ENCODE measurements around the gene STRA8.

STRA8 gene

DNA sequence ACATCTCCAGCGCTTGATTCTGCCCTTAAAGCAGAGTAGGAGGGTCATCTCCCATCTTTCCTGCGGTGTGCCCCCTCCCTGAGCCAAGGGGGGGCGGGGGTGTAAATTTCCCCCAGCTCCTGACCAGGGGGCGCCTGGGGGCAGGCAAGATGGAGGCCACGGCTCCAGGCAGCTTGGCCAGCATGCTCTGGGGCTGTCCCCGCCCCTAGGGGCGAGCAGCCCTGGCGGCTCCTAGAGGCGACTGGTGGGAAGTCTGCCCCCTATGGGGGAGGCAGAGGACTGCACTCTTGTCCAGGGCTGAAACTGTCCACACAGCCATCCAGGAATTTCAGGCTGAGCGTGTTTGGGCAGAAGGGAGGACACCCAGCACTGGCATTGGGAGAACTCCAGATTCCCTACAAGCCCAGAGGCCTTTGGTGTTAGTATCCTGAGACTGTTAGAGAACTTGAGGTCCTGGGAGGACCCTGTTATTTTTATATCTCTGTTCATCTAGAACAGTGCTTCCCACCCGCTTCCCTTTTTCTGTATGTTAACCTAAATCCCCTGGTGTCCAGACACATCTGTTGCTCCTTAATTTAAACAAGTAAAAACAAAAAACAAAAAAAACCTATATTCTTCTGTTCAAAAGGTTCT, 4.6 kb downstream of the STRA8 start:
- no peak for DNase-seq (ENCODE audit: low read depth)

DNA sequence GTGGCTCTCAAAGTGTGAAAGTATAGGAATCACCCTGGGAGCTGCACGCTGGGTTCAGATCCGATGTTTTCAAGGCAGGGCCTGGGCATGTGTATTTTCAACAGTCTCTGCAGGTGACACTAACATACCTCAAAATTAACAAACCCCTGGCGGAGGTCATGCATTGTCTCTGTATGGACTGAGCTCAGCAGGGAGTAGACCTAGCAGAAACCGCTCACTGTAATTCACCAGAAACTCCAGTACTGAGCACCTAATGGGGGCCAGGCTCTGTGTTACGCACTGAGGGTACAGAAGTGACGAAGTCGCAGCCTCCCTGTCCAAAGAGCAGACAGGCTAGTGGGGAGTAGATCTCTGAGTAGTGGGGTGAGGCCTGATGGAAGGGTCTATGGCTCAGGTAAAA, 5.6 kb downstream of the STRA8 start:
- DNase-seq (ENCODE audit: low read depth) = no peak

DNA sequence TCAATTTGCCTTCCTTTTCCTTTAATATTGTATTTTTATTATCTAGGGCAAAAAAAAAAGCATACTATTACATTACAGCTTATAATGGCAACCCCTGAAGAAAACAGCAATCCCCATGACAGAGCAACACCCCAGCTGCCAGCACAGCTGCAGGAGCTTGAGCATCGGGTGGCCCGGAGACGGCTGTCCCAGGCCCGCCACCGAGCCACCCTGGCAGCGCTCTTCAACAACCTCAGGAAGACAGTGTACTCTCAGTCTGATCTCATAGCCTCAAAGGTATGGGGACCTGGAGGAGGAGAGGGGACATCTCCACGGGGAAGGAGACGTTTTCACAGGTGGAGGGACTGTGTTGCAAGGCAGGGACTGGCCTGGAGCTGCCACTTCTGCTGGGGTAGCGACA, 6.8 kb downstream of the STRA8 start:
- no peak for DNase-seq (ENCODE audit: low read depth)

DNA sequence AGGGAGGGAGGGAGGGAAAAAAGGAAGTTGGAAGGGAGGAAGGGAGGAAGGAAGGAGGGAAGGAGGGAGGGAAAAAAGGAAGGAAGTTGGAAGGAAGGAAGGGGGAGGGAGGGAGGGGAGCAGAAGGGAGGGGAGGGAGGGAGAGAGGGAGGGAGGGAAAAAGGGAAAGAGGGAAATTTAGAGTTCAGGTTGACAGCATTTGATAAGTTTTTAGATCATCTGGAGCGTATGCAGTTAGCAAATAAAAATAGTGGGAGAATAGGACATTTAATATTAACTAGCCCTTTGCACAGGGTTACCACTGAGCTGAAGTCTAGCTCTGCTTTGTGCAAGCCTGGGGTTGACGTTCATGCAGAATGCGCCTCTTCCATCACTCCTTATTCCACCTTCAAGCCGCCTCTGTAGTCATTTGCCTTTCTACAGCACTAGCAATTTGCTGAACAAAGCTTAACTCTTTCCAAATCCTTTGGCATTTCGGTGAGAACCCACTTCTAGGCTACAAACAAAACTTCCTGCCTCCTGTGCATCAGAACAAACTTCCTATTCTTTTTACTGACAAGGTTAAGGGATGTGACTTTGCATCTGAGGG, 8.6 kb downstream of the STRA8 start:
- DNase-seq (ENCODE audit: low read depth) = no peak

DNA sequence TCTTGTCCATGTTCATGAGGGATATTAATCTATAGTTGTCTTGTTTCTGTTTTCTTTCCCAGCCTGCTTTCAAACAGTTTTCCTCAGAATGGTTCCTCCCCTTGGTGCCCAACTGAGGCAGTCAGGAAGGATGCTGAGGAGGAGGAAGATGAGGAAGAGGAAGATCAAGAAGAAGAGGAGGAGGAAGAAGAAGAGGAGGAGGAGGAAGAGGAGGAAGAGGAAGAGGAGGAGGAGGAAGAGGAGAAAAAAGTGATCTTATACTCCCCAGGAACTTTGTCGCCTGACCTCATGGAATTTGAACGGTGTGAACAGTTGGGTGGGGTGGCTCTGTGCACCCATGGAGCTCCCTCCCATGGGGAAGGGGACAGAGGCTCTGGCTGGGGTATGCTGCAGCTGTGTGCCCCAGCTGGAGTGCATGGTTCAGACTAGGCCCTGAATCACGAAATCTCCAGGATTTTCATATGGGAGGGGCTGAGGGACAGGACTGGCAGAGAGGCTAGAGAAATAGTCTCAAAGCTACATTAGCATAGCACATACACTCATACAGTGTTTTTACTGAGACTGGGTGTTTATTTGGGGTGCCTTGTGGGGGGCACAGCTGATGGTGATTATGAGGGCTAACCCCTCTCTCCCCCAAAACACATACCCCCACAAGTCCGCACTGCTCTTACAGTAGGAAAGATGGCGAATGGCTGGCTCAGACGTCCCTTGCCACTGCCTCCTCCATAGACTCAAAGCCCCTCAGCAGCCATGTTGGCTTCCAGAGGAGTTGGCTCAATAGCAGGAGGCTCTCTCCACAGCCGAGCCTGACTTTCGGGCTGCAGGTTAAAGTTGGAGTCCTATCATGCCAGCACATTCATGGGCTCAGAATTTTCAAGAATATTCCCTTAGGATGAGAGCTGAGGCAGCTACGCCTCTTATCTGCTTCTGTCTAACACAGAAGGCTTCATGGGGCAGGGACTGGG, 11.9 kb downstream of the STRA8 start:
- no peak for DNase-seq (ENCODE audit: low read depth)

DNA sequence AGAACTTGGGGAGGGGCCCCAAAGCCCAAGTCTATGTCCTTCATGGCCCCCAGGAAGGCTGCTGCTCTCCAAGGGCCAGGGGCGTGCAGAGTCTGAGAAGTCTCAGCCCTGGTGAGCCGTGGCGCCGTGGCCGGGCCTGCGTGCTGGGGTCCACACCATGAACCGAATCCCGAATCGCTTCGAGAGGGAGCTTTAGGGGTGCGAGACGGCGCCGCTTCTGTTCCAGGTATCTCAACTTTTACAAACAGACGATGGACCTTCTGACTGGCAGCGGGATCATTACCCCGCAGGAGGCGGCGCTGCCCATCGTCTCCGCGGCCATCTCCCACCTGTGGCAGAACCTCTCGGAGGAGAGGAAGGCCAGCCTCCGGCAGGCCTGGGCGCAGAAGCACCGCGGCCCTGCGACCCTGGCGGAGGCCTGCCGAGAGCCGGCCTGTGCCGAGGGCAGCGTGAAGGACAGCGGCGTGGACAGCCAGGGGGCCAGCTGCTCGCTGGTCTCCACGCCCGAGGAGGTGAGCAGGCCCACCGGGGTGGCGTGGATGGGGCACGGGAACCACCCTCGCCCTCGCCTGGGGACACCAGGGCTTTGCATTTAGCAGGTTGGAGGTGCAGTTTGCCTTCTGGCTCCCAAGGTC, 12.7 kb downstream of the STRA8 start:
- no peak for DNase-seq (ENCODE audit: low read depth)

DNA sequence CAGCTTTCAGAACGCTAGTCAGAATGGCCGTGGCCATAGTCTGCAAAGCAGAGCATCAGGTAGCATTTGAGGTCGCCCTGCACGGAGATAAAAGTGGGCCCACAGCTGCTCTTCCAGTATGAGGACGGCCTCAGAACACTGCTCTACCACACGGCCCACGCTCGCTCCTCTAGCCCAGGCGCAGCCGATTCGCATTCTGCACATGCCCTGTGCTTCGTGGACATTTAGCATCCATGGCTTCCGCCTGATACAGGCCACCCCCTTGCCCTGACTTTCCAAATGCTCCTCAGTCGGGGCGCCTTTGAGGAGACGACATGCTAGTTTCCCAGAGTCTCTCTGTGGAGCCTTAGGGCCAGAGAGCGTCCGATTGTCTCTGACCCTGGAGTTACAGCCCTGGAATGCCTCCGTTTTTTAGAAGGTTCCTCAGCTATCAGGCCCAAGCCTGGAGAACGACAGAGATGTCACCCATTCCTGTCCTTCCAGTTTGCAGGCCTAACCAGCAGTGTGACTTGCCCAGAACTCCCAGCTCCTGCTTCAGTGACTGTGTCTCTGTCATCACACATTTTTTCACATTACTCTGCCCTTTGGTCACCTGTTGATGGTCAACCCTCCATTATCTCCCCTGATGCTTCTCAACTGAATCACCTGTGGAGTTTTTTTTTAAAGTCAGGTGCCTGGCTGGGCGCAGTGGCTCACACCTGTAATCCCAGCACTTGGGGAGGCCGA, 14.3 kb downstream of the STRA8 start:
- DNase-seq (ENCODE audit: low read depth) = no peak

DNA sequence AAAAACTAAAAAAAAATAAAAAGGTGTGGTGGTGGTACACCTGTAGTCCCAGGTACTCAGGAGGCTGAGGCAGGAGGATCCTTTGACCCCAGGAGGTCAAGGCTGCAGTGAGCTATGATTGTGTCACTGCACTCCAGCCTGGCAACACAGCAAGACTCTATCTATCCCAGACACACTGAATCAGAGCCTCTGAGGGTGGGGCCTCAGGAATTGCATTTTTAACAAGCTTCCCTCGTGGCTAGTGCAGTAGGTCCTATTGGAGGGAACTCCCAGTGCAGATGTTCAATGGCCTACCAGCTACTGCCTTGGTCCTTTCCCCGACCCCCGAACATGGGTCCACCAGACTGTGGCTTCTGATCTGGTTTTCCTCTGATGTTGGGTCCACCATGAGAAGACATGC, 14.9 kb downstream of the STRA8 start:
- no peak for DNase-seq (ENCODE audit: low read depth)

DNA sequence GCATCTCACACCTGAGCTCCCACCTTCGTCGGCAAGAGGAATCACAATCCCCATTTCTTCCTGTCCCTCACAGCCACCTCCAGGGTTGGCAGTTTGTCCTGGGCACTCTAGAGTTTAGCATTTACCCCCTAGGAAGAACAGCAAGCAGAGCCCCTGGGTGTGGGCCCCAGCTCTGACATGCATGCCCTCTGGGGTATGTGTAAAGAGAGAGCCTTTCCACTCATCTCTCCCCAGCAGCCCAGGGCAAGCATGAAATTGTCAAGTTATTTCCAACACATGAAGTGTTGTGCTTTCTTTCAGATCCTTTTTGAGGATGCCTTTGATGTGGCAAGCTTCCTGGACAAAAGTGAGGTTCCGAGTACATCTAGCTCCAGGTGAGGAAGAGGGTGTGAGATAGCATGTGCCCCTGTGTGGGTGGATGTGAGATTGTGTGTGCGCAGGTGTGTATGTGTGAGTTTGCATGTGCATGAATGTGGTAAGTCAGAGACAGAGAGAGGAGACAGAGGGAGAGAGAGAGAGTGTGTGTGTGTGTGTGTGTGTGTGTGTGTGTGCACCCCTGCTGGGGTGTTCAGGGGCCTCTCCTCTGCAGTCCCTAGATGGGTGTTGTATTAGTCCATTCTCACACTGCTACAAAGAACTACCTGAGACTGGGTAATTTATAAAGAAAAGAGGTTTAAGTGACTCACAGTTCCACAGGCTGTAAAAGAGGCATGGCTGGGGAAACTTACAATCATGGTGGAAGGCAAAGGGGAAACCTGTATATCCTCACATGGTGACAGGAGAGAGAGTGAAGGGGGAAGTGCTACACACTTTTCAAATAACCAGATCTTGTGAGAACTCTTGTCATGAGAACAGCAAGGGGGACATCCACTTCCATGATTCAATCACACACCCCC, 18.1 kb downstream of the STRA8 start:
- no peak for DNase-seq (ENCODE audit: low read depth)

DNA sequence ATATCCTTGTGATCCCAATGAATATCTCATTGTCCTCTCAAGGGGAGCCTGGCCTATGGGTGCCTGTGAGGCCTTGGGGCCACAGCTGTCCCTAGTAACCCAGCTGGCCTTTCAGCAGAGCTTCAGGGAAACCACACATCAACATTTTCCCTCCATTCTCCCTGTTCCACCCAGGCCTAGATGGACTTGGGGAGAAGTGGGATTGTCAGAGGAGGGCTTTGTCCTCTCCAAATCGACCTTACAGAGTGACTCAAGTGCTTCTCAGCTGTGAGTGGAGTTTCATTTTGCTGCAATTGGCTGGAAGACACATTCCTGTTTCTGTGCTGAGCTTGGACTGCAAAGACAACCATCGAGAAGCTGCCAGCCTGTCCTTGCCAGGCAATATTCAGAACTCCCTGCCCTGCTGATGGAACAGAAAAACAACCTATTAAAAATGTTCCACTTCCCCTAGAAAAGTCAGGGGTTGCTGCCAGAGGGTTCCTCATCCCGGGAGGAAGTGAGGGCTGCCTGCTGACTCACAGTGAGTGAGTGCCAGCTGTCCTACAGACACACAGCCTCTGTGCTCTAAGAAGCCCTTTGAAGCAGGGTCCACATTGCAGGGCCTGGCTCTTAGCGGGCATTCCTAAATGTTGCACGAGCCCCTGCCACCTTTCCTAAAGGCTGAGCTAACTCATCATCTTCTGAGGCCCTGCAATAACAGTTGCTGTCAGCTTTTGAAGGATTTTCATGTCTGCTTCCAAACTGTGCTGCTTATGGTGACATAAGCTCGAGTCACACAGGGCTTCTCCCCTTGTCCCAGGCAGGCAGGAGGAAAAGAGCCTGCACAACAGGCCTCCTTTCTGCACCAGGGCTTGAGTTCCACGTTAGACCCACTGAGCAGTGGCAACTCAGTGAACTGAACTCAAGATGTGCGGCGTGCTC, 20.5 kb downstream of the STRA8 start:
- DNase-seq (ENCODE audit: low read depth) = no peak

DNA sequence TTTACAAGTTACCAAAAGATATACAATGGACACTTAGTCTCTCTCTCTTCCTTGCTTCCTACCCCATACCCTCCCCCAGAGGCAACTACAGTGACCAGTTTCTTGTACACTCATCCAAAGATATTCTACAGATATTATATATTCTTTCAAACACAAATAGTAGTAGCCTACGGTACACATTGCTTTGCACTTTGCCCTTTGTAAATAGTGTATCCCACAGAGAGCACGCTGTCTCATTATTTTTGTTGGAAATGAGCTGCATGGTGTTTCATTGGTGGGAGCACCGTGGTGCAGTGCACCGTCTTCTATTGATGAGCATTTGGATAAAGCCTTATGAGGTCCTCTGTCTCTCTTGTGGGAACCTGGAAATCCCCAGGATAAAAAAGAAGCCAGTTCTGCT, 24.2 kb downstream of the STRA8 start:
- DNase-seq (ENCODE audit: low read depth) = no peak

DNA sequence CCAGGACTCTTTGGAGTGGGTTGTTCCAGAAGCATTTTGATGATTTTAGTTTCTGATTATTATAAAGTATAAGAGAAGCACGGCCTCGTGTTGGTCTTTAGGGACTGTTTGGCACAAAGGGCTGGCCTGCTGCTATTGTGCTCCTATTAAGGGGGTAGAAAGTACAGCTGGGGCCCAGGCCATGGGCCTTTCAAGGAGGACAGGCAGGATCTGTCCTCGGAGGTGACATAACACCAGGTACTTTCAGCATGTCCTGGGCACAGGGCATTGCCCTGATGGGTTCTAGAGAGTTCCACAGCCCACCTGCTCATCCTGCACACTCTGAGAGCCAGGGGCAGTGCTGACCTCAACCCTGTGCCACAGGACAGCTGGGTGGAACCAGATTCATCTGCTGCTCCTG, 24.9 kb downstream of the STRA8 start:
- no peak for DNase-seq (ENCODE audit: low read depth)

DNA sequence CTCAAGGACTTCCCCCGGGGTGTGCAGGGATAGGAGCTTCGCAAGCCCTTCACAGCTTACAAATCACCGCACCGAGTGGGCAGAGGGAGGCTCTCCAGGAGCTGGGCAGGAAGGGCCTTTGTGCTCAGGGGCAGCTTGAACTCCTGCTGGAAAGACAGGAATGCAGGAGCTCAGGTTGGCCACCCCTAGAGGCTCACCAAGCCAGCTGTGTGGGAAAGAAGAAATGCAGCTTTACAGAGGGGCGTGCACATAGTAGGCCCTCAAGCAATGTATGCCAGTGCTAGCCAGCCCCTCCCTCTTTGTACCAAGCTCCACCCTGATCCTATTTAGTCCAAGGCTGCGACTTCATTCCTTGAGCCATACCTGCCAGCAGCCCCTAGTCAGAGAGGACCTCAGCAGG, 26.1 kb downstream of the STRA8 start:
- DNase-seq (ENCODE audit: low read depth) = no peak

DNA sequence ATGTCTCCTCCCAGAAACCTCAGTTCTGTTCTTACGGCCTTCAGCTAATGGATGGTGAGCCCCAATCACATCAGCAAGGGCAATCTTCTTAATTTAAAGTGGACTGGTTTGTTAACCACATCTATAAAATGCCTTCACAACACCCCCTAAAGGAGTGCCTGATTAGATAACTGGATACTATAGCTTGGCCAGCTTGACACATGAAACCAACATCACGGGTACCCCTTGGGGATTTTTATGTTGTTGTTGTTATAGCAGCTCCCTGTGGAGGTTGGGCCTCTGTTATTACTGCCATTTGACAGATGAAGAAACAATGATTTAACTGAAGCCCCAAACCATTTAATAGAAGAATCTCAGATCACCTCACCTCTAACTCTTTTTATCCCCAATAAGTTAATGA, 26.8 kb downstream of the STRA8 start:
- no peak for DNase-seq (ENCODE audit: low read depth)

DNA sequence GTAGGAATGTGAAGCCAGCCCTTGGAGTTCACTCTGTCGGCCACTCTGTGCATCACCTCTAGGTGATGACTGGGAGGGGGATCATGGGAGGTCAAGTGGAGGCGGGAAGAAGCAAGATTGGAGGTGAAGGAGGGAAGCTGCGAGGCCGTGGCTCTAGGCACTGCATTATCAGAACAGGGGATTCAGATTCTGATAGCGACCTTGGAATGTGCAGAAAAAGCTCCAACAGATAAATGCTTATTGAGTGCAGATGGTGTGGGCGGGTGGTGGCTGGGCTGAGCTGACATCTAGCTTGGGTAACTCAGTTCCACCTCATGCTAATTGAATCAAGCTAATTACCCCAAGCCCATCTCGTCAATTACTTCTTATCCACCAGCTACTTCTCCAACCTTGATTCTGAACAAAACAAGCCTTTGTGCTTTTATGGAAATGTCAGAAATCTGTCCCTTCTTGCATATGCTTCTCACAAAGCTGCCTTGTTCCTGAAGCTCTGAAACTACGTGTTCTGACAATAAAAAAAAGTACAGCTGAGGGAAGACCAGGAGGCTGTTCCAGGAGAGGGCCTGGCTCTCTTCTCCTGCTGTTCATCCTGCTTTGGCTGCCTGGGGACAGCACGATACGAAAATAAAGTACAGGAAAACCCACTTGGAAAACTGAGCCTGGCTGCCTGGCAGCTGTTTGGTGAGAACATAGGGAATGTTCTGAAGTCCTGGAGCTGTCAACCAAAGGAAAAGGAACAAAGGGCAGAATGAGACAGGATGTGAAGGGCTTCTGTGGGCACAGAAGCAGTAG, 27.5 kb downstream of the STRA8 start:
- no peak for DNase-seq (ENCODE audit: low read depth)

DNA sequence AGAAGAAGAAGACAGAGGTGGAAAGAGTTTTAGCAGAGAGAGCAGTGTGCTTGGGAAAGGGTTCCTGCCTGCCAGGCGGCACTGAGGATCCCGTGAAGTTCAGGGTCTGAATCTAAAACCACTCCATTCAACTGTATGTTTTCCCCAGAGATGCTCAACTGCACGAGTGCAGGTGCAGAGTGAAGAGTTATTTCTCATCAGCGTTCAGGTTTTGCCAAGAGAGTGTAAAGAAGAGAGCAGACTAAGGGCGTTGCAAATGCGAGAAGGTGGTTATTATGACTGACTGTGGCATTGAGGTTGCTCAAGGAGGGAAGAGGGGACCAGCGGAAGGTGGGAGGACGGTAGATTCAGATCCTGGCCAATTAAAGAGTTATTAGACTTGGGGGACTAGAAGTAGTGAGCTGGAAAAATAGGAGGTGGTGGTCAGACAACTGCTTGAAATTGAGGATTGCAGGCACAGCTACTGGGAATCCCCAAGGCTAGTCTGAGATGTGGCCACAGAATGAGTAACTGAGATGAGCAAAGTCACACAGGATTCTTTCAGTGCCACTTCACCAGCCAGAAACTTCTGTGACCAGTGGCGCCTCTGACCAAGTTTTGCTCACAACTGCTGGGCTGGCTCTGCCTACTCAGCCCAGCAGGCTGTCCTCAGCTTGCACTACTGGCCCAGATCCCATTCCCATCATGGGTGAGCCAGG, 29.1 kb downstream of the STRA8 start:
- no peak for DNase-seq (ENCODE audit: low read depth)

DNA sequence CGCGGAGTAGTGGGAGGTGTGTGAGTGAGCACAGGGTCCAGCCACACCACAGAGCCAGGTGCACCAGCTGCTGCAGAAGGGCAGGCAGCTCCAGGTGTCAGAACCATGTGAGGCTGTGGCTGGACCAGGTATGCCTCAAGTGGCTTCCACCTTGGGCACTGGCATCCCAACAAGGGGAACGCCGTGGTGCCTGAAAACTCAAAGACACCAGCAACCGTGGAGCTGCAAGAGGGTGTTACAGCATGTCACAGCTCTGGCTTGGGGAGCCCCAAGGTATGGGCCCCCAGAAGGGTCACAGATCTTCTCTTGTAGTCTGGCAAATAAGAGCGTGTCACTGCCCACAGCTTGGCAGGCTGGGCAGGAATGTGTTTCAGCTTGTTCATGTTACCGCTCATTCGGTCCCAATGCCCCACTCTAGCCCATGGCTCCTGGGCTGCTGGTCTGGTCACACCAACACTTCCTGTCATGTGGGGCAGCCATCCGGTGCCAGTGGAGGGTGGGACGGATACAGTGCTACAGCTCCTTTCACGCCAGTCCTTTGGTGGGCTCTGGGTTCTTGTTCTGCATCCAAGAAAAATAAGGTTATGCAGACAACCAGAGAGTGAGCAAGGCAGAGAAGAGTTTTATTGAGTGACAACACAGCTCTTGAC, 29.8 kb downstream of the STRA8 start:
- no peak for DNase-seq (ENCODE audit: low read depth)

DNA sequence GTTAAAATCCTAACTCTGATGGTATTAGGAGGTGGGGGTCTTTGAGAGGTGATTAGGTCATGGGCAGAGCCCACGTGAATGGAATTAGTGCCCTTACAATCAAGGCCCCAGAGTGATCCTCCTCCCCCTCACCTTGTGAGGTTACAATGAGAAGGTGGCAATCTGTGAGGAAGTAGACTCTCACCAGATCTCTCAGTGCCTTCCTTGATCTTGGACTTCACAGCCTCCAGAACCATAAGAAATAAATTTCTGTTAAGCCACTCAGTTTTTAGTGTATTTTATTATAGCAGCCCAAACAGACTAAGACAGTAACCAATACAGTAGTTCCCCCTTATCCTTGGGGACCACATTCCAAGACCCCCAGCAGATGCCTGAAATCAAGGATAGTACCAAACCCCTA, 32.0 kb downstream of the STRA8 start:
- no peak for DNase-seq (ENCODE audit: low read depth)
